NCI-H1436 treated with DMSO at 0.1 percent for 48 hours (cell line): ENCODE data around the gene TMEM132D.
A peak's percentile ranks its signal among the peaks of the same experiment; 100 is the strongest.
"Not testable (repeated sequence)": the region's sequence is repeated elsewhere in the genome, so short reads cannot be mapped to it uniquely, and the experiment has no call there.

ENCODE experiments used
- DNase-seq: peaks from one replicate; lab custom pipeline; 2025; lab: John Stamatoyannopoulos, UW

The TMEM132D gene

GRCh38 chr12:129903956-129904829, at the start of gene TMEM132D:
Gene TMEM132D, minus strand, starts transcription at chr12:129904025.
- no peak for DNase-seq

GRCh38 chr12:129949651-129950050, 45.8 kb upstream of the TMEM132D start:
- DNase-seq = no peak

GRCh38 chr12:129941618-129942017, 37.8 kb upstream of the TMEM132D start:
- no peak for DNase-seq

GRCh38 chr12:129938089-129938488, 34.3 kb upstream of the TMEM132D start:
- no peak for DNase-seq

GRCh38 chr12:129937426-129937825, 33.6 kb upstream of the TMEM132D start:
- DNase-seq = no peak

- DNase-seq = no peak
Measured at GRCh38 chr12:129928643-129929042, 24.8 kb upstream of the TMEM132D start.

GRCh38 chr12:129927316-129927900, 23.6 kb upstream of the TMEM132D start:
- DNase-seq = no peak

GRCh38 chr12:129911428-129912049, 7.7 kb upstream of the TMEM132D start:
- peak; percentile 4 for DNase-seq

- no peak for DNase-seq
Measured at GRCh38 chr12:129909051-129910020, 5.5 kb upstream of the TMEM132D start.

- DNase-seq = no peak
Measured at GRCh38 chr12:129903092-129903945, 506 bp downstream of the TMEM132D start.

GRCh38 chr12:129902371-129903091, 1.3 kb downstream of the TMEM132D start:
- DNase-seq = no peak

- no peak for DNase-seq
Measured at GRCh38 chr12:129901254-129901653, 2.6 kb downstream of the TMEM132D start.

GRCh38 chr12:129900306-129900705, 3.5 kb downstream of the TMEM132D start:
- DNase-seq = no peak

GRCh38 chr12:129899045-129899444, 4.8 kb downstream of the TMEM132D start:
- not testable (repeated sequence) for DNase-seq

GRCh38 chr12:129893691-129894090, 10.1 kb downstream of the TMEM132D start:
- no peak for DNase-seq

GRCh38 chr12:129887101-129887500, 16.7 kb downstream of the TMEM132D start:
- DNase-seq = no peak

GRCh38 chr12:129886541-129886940, 17.3 kb downstream of the TMEM132D start:
- no peak for DNase-seq

- no peak for DNase-seq
Measured at GRCh38 chr12:129885287-129885686, 18.5 kb downstream of the TMEM132D start.

- no peak for DNase-seq
Measured at GRCh38 chr12:129877411-129877810, 26.4 kb downstream of the TMEM132D start.

- DNase-seq = no peak
Measured at GRCh38 chr12:129873833-129874208, 30.0 kb downstream of the TMEM132D start.
